DMS114 treated with DMSO at 0.1 percent for 48 hours (cell line): ENCODE data around the gene NAA10.
"Not testable (repeated sequence)": the region's sequence is repeated elsewhere in the genome, so short reads cannot be mapped to it uniquely, and the experiment has no call there.

Experiments used
- DNase-seq: peaks from one replicate; lab custom pipeline; 2025; ENCODE audit not compliant: unreplicated experiment; lab: John Stamatoyannopoulos, UW

Gene NAA10

DNA sequence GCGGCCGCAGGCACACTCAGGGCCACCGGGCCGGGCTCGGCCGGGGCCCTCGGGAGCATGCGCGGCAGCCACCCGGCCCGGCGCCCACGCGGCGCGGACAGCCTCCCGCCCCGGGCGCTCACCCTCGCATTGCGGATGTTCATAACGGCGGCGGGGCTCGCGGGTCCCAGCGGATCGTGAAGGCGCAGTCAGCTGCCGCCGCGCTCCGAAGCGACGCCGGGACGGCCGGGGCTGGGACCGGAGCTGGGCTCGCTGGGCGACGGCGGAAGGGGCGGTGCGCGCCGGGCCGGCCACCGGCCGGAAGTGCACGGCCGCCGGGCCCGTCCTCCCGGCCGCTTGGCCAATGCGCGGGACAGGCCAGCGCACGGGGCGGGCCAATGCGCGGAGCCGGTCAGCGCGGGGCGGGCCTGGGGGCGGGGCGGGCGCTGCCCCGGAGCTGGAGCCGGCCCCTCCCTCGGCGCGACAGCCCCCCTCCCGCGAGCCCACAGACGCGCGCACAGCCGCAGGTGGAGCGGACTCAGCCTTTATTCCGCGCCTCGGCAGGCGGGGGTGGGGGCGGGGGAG lies at the start of gene NAA10:
Gene NAA10 (minus strand): TSS at position 276 of the 564 bp plus-strand sequence. CDS start 133 bp downstream, at position 143.
- no peak for DNase-seq

DNA sequence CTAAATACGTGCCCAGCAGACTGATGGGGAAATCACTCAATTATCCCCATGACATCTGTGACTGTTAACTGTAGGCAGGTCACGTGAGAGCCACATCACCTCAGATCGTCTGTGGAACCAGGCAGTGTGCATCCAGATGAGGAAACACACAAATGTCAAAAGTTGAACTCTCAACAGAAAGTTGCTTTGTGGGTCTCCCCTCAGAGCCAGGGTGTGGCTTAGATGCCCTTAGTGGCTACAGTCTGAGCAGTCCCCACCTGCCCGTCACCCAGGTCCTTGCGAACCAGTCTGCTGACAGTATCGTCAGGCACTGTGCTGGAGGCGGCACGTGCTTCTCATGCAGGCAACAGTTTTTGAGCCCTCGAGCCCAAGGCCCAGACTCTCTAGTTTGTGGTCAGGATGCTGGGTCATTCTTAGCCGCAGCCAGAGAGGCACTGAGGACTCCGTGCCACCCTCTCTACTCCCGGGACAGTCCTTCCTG lies 48.5 kb upstream of the NAA10 start:
- DNase-seq: no peak

DNA sequence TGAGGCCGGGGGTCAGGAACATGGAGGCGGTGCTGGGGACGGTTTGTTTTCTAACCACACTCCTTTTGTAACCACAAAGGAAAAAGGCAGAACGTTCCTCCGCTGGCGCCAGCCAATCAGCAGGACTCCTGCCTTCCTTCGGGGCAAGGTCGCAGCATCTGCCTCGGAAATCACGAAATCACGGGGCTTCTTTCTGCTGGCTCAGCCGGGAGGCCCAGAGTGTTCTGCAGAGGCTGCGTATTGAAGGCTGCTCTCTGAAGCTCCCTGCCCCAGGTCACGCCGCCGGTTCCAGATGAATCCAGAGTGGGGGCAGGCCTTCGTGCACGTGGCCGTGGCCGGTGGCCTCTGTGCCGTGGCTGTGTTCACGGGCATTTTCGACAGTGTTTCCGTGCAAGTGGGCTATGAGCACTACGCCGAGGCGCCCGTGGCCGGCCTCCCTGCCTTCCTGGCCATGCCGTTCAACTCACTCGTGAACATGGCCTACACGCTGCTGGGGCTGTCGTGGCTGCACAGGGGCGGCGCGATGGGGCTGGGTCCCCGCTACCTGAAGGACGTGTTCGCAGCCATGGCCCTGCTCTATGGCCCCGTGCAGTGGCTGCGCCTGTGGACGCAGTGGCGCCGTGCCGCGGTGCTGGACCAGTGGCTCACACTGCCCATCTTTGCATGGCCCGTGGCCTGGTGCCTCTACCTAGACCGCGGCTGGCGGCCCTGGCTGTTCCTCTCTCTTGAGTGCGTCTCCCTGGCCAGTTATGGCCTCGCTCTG lies 47.1 kb upstream of the NAA10 start:
- no peak for DNase-seq

DNA sequence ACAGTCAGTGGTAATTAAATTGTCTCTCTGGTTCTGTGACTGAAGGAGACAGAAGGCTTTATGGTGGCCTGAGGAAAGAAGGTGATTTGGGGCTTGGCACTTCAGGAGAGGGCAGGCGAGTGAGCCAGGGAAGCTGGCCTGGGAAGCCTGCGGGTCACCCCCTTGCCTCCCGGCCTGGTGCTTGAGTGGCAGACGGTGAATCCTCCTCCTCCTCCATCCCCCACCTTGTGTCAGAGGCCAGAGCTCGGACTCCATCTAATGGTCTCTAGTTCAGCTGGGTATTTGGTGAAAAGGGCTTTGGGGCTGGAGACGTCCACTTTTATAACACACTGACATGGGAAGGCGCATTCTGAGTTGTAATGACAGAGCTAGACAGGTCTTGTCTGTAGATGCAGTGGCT lies 46.4 kb upstream of the NAA10 start:
- DNase-seq: no peak

DNA sequence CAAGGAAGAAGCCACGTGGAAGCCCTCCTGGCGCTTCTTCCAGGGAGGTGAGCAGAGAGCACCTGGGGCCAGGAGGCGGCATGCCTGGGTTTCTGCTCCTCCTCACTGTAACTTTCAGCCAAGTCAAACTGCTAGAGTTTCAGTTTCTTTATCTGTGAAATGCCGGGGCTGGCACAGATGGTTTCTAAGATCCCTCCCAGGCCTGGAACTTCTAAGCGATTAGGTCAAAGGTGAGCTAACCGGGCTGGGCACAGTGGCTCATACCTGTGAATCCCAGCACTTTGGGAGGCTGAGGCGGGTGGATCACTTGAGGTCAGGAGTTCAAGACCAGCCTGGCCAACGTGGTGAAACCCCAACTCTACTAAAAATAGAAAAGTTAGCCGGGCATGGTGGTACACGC lies 45.6 kb upstream of the NAA10 start:
- not testable (repeated sequence) for DNase-seq

DNA sequence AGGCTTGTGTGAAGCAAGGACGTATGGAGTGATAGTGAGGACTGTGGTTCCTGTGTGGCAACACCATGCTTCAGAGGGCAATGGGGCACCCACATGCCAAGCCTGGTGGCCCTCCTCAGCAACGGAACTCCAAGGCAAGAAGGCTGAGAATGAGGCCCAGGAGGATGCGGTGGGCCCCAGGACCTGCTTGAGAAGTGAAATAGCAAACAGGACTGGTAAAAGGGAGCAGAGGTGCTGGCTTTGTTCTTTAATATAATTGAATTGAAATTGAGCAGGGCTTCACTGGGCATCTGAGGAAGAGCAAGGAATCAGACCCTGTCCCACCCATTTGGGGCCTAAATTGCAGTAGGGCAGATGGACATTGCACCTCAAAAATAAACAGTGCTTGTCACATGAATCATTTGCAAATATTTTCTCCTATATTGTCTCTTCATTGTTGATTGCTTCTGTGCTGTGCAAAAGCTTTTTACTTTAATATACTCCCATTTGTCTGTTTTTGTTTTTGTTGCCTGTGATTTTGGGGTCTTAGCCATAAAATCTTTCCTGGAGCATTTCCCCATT lies 40.0 kb upstream of the NAA10 start:
- no peak for DNase-seq

DNA sequence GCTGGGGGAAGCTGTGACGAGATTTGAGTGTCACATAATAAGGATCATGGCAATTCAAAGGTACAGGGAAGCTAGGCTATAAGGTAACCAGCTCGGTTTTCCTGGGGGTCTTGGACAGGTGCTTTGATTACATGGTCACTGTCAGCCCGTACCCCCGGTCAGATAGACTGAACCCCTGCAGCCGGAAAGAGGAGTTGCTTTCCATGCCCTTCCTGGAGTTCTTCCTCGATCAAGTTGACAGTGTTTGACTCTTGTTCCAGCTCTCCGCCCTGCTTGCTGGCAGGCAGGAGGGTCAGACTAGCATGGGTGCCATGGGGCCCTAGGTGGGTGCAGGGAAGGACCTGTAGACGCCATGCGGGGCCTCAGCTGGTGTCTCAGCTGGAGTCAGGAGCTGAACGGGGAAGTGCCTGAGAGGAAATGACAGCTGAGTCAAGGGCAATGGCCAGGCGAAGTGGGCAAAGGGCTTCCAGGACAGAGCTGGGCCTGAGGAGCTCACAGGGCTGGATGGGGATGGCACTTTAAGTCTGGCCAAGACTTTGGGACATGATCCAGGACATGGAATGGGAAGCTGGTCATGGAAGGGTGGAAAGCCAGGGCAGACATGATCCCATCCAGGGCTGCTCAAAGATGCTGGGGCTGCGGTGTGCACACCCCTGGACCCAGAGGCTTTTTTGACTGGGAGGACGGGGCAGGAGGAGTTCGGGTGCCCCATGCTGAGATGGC lies 39.3 kb upstream of the NAA10 start:
- no peak for DNase-seq

DNA sequence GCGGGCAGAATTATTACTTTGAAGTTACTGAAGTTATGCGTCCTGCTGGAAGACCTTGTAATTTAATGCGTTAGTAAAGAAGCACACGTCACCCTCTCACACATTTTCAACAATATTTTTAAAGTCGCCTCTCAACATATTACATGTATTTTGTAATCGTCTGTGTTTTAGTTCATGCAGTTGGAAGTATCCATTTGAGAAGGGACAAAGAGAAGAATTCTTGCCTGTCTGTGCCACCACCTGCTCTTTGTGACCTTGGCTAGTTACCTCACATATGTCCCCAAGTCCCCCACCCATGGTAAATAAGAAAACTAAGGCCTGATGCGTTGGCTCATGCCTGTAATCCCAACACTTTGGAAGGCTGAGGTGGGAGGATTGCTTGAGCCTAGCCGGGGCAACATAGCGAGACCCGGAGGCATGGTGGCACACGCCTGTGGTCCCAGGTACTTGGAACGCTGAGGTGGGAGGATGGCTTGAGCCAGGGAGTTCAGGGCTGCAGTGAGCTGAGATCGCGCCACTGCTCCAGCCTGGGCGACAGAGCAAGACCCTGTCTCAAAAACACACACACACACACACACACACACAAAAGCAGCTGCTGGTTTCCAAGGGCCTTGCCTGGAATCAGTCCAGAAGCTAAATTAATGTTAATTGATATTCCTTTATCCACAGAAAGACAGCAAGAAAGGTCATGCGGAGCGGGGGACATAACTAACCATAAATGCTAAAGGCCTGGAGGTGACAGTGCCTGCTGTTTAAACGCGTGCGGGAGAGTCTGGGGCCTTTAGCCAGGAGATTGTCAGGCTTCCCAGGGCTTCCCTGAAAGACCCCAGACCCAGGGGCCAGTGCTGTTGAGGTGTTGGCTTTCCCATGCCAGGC lies 38.5 kb upstream of the NAA10 start:
- DNase-seq: no peak

DNA sequence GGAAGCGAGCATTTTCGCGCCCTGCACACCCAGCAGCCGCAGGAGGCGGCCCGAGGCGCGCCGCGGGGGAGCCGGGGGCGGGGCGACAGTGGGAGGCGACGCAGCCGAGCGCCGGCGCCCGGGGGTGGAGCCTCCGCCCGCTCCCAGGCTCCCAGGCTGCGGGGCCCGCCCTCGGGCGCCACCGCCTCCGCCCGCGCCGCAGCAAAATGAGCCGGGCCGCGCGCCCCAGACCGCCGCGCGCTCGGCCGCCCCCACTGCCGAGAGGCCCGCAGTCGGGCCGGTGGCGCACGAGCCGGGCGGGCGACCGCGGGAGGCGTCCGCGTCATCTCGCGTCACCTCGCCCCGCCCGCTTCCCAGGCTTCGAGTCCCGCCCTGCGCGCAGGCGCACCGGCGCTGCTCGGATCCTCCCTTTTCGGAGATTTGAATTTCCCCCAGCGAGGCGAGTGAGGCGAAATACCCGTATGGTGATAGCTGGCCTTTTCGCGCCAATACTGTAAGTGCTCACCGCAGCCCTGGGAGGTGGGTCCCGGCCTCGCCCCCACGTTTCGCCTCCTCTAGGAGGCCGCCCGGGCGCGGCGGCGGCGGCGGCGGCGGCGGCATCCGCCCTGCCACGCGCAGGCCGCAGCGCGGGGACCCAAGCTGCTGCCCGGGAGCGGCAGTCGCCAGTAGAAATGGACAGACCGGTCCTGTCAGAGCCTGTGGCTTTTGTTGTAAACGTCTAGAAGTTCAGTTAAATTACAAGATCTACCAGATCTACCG lies 37.7 kb upstream of the NAA10 start, which contains the start of gene TMEM187:
Gene TMEM187 (plus strand): TSS at position 387 of the 759 bp plus-strand sequence. CDS start 9,309 bp downstream, outside the sequence.
- peak; percentile 29 for DNase-seq

DNA sequence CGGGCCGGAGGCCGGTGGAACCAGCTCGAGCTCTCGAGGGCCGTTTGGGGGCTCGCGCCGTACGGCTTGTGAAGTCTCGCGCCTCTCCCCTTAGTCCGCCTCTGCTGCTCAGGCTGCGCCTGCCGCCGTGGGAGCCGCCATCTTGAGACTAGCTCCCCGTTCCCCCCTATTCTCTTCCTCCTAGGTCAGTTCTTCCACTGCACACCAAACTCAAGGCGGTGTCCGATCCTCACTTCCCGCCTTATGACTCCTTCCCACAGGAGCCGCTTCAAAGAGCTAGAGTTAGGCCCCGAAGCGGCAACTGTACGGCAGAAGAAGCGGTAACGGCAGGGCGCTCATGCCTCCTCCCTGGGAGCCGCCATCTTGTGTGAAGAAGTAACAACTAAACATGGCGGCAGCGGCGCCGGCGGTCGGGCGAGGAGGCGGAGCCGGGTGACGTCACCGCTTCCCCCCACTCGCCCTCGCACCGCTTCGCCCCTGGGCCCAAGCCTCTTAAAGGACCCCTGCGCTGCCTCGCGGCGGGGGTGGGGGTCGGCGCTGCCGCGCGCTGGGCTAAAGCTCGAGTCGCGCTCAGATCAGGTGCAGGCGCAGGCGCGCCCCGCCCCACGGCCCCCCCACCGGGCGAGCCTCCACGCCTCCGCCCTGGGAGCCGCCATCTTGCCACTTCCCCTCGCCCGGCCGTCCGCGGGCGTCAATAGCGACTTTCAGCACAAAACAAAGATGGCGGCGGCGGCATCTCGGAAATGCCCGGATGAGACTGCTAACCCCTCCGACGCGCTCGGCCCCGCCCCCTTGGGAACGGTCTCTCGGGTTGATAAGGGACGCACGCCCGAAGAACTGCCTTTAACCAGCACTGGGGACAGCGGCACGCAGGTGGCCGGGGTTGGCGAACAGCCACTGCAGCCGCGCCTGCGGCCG lies 36.9 kb upstream of the NAA10 start, which contains the start of gene HCFC1:
Gene HCFC1 (minus strand): TSS at position 369 of the 918 bp plus-strand sequence. CDS start 978 bp downstream, outside the sequence.
- peak; percentile 76 for DNase-seq

DNA sequence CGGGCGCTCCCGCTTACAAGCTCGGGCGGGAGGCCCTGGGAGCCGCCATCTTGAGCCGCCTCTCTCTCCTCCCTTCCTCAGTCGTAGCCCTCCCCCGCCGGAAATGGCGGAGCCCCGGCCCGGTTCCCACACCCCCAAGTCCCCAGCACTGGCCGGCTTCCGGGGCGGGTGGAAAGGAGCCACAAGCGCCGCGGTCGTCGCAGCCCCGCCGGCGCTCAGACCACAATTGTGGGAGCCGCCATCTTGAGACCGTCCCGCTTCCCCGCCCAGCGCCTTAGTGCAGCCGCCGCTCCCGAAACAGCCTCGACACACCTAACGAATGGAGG lies 36.2 kb upstream of the NAA10 start:
- peak; percentile 13 for DNase-seq

DNA sequence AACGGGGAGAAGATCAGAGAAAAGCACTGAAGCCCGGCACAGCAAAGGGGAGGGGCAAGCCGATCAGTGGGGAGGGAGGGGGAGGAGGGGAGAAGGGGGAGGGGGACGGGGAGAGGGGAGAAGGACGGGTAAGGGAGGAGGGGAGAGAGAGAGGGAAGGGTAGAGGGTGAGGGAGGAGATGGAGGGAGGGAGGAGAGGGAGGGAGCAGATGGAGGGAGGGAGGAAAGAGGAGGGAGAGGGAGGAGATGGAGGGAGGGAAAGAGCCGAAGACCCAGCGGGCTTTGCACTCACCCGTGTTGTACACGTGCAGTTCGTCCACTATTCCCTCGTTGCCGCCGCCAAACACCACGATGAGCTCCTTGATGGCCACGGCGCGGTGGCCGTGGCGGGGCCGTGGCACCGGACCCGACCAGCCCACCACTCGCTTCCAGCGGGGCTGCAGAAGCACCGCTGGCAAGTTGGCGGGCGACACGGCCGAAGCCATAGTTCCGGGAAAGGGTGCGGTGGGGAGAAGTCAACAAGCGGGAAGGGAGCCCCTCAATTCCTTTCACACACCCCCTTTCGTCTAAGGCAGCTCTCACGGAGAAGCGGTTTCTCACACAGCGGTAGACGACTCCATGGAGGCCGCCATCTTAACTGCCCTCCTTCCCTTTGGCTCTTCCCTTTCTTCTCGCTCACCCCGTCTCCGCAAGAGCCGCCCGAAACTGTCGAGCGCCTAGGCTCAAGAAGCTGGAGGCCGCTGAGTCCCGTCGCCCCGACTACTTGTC lies 35.7 kb upstream of the NAA10 start:
- no peak for DNase-seq

DNA sequence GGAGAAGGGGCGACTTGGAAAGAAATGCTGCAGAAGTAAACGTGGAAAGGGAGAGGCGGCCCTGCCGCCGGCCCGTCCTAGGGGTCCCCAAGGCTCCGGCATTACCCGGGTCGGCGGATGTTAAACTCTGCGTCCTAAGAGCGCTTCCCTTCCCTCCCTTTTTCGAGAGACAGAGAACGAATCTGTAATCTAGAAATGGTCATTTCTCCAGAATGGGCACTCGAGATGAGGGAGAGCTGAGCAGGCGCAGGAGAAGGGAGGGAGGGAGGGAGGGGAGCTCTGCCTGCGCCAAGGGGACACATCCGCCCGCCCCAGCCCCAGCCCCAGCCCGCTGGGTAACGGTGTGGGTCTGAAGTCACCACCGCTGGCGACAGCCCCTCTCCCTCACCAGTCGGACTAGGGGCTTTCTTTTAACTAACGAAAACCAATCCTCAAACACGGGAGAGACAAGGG lies 35.1 kb upstream of the NAA10 start:
- DNase-seq: no peak

DNA sequence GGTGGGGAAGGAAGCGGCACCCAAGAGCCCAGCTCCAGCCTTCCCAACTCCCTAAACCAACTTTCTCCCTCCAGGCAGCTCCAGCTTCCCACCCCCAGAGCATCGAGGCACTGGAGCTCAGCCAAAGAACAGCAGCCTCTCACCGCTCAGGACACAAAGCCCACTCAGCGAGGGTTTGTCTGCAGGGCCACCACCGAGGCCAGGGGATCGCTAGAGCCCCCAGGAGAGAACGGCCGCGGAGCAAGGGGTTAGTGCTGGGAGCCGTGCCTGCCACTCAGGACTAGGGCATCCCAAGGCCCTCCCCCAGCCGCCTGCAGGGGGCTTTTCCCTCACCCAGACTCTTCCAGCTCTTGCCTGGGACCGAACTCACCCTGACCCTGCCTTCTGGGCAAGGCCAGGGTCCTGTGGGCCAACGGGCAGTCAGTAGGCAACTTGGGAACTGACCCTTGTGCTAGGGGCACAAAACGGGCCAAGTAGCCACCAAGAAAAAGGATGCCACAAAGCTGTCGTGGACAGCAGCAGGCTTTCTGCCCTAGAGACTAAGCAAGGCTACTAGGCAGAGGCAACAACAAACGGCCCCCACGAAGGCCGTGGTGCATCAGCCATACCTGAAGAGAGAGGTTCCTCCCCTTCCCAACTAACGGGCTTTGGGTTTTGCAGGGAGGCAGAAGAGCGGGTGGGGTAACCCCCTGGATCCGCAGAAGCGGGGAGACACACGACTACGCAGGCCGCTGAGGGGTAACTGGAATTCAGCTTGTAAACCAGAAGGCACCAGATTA lies 34.5 kb upstream of the NAA10 start:
- DNase-seq: no peak

DNA sequence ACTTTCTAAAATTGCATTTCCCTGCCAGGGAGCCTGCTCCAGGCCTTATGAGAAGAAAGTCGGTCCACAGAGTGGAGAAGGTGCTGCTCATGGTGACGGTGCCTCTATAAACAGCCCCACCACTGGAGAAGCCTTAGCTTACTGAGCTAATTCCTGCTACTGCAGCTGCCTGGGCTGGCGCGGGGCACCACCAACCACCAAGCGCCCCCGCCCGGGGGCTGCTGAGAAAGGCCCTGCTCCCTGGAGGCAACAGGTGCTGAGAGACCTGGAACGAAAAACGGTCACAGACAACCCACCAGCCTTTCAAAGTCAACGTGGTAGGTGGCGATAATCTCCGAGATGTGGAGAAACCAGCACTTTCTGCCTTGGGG lies 33.9 kb upstream of the NAA10 start:
- DNase-seq: no peak

DNA sequence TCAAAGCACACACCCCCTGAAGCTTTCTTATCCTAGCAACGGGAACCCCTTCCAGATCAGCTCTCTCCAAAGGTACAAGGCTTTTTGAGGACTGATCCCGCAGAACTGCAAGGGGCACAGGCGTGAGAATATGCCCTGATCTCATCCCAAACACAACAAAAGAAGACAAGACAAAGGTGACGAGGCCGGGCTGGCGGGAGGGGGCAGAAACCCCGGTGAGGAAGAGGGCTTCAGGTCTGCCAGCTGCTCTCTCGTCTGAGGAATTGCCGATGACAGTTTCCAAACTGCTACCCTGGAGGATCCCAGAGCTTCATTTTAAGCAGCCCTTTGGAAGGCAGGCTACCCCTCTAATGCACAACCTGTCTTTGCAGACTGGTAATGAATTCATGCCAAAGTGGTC lies 33.4 kb upstream of the NAA10 start:
- no peak for DNase-seq

DNA sequence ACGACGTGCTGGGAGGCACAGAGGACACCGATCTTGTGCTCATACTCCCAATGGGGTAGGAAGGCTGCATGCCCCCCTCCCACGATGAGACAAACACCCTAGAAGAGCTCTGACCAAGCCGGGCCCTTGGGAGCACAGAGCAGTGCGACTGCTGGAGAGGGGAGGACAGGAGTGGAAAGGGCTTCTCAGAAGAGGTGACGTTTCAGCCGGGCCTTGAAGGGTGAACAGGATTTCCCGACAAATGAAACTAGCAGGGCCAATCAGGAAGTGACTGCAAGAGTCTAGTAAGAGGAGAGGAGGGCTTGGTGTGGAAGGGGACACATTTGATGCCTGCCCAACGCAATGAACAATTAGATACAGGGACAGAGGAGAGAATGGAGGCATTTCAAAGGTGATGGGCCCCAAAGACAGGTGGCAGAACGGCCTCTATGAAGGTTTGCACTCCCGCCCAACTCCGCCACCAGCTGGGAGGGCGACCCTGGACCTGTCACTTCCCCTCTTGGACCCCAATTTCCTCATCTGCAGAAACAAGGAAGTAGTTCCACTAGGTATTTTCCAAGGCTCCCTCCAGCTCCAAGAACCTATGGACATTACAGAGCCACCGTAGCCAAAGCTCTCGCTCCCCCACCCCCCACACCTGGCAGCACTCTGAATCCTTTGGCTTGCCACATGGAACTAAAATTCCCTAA lies 32.8 kb upstream of the NAA10 start:
- no peak for DNase-seq
